GM12878 (cell line): ENCODE data around the gene TMEM59.

Experiments
- EZH2 ChIP-seq: IDR thresholded peaks from 2 replicates; pipeline ENCODE4 v1.6.1; 2012; ENCODE audit warnings: low read depth, mild to moderate bottlenecking, control low read depth, inconsistent platforms, low read length, borderline replicate concordance; ENCODE audit not compliant: control insufficient read depth
- KLF5 ChIP-seq: fragments of 450-650 bp; IDR thresholded peaks from 2 replicates; pipeline ENCODE4 v1.6.1; 2014; ENCODE audit warnings: mild to moderate bottlenecking; ENCODE audit not compliant: partially characterized antibody
- RCOR1 ChIP-seq: conservative IDR thresholded peaks from 2 replicates; pipeline ENCODE4 v1.6.1; 2012; ENCODE audit warnings: low read depth, low read length, improper control_type of control experiment

GRCh38 chr1:54017979-54018378, 35.0 kb downstream of the TMEM59 start, which contains the start of gene LDLRAD1:
- TF ChIP-seq EZH2, result no peak
- TF ChIP-seq KLF5, result no peak
- TF ChIP-seq RCOR1, result no peak
